GM18520 (cell line): ENCODE data around the gene CACNA1A.
"Not testable (repeated sequence)": the region's sequence is repeated elsewhere in the genome, so short reads cannot be mapped to it uniquely, and the experiment has no call there.

Experiments
- ATAC-seq: cut with Tn5 transposase; IDR thresholded peaks from one replicate; pipeline ENCODE4 v1.9.1; 2021; ENCODE audit not compliant: unreplicated experiment

CACNA1A gene

DNA sequence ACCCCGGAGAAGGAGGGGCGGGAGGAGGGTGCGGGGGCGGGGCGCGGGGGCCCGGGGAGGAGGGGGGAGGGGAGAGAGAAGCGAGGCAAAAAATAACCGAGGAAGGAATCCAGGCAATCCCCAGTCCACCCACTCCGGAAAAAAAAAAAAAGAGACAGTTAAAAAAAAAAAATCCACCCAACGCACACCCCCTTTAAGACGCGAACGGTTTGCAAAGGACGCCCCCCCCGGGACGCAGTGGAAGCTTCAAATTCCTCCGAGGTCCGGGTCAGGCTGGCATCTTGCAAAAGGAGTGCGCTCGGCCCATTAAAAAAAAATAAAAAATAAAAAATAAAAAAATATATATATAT, at the start of gene CACNA1A:
TSS of gene CACNA1A (minus strand) at position 9 of the 350 bp plus-strand sequence. CDS start 255 bp downstream, outside the sequence.
- no peak for ATAC-seq

DNA sequence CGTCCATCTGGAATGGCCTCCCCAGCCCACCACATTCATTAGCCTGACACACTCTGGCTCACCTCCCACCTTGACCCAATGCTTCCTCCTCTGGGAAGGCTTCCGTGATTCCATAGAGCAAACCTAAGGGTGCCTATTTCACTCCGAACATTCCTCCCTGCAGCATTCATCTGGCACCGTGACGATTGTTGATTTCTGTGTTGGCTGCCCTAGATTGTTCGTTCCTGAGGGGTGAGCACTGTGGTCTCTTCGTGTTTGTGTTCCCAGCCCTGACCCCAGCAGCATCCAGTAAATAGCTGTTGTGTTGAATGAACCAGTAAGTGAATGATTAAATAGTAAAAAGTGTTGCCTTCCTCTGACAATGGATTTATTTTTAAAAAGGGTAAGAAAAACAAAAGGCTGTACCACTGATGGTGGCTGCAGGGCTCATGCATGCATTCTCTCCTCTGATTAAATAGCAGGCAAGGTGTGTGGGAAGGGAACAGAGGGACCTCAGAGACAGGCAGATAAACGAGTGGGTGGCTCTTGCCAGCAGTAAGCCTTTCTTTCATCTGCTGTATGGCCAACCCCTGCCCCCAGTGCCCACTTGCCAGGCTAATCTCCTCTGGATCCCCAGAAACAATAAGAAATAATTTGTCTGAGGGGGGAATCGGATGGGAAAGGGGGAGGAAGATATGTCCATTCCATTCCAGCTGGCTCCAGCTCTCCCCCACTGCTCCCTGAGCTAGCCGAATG, 48.4 kb upstream of the CACNA1A start:
- ATAC-seq = no peak

DNA sequence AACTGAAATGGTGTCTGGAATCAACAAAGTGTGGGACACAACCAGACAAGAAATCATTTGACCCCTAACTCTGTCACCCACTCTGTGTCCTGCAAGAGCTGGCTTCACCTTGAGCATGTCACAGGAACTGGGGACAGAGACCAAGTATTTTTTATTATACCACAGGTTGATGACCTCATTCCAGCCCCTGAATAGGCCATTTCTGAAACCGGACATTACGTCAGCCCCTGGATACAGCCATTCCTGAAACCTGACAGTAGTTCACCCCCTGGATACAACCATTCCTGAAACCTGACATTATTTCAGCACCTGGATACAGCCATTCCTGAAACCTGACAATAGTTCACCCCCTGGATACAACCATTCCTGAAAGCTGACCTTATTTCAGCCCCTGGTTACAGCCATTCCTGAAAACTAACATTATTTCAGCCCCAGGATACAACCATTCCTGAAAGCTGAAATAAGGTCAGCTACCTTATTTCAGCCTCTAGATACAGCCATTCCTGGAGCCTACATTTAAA, 47.7 kb upstream of the CACNA1A start:
- no peak for ATAC-seq

DNA sequence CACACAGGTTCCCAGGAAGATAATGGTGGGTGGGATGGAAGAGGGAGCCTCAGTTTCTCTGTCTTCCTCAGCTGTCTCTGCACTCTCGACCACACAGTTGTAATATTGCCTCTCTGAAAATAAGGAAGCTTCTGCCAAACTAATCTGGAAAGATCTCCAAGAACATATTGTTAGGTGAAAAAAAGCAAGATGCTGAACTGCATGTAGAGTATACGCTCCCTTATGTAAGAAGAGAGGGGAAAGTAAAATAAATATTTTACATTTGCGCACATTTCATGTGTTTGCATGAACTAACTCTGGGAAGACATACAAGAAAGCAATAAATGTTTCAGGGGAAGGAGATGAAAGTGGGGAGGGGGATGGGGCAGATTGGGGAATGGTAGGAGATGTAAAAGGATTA, 41.9 kb upstream of the CACNA1A start:
- no peak for ATAC-seq

DNA sequence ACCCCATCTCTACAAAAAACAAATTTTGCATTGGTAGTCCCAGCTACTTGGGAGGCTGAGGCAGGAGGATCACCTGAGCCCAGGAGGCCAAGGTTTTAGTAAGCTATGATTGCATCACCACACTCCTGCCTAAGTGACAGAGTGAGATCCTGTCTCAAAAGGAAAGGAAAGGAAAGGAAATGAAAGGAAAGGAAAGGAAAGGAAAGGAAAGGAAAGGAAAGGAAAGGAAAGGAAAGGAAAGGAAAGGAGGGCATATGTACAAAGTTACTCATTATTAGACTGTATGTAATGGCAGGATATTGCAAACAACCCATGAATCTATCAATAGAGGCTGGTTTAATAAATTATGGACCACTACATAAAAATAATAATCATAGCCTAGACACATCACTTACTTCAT, 40.8 kb upstream of the CACNA1A start:
- no peak for ATAC-seq

DNA sequence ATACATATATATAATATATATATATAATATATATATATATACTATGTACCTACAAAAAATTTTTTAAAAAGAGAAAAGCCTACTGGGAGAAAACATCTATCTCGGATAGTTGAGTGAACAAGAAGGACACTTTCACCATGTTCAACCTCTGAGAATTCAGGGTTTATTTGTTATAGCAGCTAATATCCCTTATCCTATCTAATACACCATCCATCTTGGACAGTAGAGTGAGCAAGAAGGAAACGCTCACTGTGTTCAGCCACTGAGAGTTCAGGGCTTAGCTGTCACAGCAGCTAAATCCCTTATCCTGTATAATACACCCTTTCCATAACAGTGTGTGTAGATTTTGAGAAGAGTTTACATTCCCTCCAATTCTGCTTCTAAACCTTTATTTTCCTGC, 38.1 kb upstream of the CACNA1A start:
- ATAC-seq = no peak

DNA sequence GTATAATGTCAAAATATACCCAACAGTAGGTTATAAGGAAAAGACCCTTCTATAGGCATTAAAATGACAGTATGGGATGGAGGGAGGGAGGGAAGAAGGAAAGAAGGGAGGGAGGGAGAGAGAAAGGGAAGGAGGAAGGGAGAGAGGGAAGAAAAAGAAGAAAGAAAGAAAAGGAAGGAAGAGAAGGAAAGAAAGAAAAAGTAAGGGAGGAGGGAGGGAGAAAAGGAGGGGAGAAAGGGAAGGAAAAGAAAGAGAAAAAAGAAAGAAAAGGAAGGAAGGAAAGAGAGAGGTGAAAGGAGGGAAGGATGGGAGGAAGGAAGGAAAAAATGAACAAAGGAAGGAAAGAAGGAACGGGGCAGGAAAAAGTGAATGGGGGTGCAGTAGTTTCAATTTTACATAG, 35.3 kb upstream of the CACNA1A start:
- ATAC-seq = no peak

DNA sequence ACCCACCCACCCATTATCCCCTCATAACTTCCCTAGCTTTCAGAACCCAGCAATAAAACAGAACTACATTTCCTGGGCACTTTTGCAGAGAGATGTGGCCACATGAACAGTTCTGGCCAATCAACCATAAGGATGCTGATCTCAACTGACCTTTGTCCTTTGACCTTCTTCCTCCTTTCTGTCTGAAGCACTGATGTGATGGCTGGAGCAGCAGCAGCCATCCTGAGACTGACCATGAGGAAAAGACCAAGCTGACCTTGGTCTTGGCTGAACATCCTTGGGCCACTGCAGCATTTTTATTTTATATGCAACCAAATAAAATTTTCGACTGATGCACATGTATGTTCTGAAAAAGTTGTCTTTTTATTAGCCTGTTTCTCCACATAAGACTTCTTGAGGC, 33.1 kb upstream of the CACNA1A start:
- no peak for ATAC-seq

DNA sequence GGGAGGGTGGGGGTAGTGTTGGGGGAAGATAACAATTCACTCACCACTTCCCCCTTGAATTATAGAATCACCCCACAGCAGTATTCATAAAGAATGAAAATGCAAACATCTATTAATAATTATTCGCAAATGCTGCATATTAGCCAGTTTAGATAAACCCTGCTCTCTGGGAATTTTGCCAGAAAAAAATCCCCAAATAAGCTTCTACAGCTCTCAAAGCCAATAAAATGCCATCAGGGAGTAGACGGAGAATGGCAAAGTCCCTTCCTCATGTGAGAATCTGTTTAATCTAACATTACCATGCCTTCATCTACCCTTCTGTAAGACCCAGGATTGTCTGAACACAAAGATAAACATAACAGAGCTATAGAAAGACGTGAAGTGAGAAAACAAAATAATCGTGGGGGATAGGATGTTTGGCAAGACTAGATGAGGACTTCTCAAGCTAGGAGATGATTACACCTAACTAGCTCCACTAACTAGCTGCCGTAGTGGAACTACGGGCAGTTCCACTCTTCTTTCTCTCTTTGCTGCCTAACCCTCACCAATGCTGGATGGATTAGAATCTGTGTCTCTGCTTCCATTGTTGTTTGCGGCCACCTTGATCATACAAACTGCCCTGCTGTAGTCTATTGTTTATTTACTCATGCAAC, 32.4 kb upstream of the CACNA1A start:
- ATAC-seq = no peak

DNA sequence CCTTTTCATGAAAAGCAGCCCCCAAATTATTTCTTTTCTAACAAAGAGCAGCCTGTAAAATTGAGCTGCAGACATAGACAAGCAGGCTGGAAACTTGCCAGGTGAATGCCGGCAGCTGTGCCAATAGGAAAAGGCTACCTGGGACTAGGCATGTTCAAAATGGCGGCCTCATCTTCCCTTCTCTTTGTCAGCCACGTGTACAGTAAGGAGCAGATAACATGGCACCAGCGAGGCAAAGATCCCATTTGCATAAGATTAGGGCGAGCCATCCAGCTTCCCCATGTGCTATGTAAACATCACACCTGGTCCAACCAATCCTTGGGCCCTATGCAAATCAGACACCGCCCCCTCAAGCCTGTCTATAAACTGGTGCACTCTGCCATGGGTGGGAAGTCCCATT, 31.2 kb upstream of the CACNA1A start:
- no peak for ATAC-seq

DNA sequence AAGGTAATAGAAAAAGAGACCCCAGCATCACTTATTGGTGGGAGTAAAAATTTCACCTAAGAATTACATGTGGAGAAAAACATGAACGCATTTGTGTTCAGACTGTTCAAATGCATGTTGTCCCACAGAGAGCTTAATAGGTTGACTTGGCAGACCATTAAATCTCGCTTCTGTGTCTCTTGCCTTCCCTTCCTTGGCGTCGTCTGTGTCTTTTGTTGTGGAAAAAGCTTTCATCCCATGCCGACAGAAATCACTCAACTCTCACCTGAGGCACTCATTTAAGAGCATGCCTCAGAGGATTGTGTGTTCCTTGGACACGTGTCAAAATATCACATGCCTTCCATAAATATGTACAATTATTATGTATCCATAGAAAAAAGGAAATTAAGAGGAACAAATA, 24.4 kb upstream of the CACNA1A start:
- no peak for ATAC-seq

DNA sequence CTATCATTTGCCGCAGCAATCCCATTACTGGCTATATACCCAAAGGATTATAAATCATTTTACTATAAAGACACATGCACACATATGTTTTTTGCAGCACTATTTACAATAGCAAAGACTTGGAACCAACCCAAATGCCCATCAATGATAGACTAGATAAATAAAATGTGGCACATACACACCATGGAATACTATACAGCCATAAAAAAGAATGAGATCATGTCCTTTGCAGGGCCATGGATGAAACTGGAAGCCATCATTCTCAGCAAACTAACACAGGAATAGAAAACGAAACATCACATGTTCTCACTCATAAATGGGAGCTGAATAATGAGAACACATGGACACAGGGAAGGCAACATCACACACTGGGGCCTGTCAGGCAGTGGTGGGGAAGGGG, 23.4 kb upstream of the CACNA1A start:
- not testable (repeated sequence) for ATAC-seq

DNA sequence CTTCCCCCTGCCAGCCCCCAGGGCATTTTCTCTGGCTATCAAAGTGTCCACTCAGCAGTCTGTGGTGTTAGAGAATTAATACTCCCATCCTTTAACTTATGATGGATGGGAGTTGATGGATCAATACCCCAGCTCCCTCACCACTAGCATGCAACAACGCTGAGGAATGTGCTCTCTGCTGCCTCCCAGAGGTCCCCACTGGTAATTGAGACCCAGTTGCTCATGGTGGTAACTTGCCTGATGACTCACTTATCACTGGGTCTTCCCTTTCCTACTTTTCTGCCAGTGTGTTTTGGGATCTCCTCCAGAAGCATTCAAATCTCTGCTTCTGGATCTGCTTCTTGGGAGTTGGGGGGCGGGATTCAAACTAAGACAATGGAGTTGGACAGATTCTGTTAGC, 20.3 kb upstream of the CACNA1A start:
- no peak for ATAC-seq

DNA sequence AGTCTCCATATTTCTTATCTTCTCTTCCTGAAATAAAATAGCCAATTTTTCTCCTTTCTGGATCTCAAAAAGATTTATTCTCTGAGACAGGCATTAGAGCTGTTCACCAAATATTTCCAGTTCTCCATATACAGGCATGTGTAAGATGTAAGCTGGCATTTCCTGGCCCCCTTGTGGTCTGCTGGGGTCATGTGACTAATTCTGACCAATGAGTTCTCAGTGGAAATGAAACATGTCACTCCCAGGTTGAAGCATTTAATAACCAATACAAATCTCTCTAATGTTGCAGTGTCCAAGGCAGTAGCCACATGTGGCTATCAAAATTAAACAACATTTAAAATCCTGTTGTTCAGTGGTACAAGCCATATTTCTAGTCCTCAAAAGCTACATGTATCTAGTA, 14.8 kb upstream of the CACNA1A start:
- ATAC-seq = no peak

DNA sequence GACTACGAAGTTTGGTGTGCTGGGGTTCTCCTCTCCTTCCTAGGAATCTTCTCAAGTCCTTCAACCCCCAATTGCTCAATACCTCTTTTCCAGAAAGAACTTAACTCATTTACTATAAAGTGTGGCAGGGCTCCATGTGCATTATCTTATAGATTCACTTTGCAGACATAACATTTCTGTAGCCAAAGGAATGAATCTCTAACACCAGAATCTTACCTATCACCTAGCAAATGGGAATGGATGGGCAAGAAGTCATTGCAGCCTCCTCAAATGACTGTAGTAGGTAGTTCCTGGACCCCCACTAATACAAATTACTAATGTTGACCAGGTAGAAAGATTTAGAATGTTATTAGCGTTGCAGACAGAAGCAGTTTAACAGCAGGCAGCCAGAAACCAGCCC, 5.7 kb upstream of the CACNA1A start:
- ATAC-seq = no peak

DNA sequence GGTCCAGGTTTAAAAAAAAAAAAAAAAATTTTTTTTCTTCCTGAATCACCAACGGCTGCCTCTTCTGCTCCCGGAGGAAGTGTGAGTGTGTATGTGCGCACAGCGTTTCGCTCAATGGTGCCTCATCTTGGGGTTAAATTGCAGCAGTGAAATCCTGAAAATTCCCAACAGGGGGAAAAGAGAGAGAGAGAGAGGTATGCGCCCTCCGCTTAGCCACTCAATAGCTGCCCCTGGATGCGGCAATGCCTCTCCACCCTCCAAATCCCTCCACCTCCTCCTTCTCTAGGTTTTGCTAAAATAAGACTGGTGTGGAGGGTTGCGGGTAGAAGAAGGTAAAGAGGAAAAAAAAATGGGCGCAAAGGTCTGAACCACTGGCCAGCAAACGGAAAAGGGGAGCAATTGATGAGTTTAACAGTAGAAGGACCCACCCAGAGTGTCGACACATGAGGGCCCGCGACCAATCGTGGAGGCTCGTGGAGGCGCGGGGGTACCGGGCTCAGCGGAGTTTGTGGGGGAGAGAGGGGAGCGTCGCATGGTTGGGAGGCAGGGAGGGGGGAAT, 853 bp upstream of the CACNA1A start:
- ATAC-seq = no peak

DNA sequence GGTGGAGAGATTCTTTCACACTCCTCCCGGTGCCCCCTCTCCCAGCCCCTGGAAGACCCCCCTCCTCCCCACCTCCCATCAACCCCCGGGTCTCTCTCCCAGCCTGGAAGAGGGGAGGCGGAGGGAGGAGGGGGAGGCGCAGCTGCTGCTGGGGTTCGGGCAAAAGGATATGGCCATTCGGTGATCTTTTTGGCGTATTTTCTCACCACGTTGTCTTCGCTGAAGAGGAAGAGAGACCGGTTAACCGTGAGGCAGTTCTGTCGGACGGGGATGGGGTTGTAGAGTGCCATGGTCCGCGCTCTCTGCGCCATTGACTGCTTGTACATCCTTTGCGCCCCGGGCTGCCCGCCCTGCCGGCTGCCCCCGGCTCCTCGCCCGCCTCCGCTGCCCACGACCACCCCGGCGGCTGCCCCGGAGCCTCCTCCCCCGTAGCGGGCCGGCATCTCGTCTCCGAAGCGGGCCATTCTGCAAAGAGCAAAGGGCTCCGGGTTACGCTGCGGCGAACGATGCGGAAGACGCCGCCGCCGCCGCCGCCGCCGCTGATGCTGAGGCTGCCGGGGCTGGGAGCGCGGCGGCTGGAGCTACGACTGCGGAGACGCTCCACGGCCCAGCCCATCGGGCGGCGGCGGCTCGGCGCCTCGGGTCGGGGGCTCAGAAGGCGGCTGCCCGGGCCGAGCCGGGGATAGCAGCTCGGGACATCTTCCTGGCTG, 363 bp downstream of the CACNA1A start:
- ATAC-seq = no peak

DNA sequence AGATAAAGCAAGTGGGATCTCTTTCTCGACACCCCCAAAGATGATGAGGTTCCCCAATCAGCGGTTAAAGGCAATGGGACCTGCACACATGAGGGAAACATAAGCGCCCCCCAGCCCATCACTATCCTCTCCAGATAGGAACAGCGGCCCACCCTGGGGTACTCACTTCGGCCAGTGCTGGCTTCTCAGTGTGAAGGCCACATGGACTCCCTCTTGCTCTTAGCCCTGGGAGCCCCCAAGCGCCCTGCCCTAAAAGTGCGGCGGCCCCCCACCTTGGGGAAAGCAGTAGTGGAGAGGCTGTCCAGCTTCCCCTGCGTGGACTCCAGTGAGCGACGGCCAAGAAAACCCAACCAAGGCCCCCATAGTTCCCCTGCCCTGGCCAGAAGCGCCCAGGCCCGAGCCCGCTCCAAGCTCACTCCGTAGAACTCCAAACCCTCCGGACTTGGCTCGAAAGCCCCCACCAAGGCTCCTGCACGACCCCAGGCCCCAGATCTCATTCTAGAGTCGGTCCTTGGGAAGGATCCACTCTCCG, 1.0 kb downstream of the CACNA1A start:
- no peak for ATAC-seq

DNA sequence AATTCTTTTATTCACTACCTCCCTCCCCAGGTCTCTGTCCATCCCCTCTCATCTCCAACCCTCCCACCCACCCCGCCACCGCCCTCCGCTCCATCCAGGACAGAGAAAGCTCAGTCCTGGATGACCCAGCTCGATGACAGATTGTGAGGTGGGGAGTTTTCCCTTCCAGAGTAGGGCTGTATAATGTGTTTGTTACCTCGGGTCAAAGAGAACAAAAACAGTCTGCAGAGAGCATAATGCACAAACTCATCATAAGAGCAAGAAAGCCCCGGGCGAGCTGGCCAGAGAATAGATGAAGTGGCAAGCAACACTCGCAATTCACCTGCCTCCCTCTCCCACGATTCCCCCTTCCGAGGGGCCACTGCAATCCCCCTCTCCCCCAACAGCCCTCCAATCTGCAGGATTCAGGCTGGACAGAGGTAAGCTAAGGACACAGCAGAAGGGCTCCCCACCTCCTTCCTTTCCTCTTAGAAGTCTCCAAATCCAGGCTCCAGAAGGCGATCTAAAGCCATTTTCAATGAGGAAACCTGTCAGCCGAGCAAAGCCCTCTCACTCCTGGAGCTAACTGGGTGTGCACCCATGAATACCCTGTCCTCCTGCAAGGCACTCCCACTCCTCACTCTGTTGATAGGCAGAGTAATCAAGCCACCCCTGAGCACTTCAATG, 2.6 kb downstream of the CACNA1A start:
- no peak for ATAC-seq

DNA sequence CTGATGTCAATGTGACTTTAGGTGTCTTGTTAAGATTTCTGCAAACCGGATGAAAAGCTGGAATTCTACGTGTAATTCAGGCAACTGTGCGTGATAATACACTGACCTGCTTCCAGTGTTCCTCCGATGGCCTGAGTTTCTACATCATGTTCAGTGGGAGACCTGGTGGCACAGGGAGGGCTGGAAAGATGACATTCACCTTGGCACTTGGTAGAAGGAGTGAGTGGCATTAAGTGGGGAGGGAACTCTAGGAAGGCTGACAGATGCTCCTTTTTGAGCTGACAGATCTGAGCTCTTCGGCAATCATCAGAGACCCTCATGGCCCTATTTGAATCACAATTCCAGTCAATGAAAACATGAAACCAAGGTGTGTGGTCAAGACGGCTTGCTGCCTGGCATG, 4.0 kb downstream of the CACNA1A start:
- ATAC-seq = no peak

DNA sequence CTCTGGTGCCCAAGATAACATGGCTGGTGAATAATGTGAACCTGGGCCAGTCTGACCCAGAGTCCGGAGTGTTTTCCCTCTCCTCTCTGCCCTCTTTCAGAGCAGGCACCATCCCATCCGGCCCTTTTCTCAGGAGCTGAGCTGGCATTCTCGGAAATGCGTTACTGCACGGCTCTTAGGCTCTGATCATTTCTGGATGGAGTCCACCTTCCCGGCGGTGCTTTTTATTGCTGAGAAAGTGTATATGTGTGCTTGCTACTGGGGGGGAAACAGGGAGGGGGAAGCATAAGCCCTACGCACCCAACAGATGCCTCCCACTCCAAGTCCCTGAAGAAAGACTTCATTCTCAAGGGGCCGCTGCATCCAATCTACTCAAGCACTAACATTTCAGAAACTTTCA, 6.6 kb downstream of the CACNA1A start:
- no peak for ATAC-seq
